NCI-H1105 treated with DMSO at 0.1 percent for 48 hours (cell line): Measurements from ENCODE around the gene ETFA.

Experiments used
- DNase-seq: peaks from one replicate; lab custom pipeline; 2025; lab: John Stamatoyannopoulos, UW

The ETFA gene

GRCh38 chr15:76172782-76173181 lies 138.5 kb downstream of the ETFA start:
- DNase-seq = no peak

DNA sequence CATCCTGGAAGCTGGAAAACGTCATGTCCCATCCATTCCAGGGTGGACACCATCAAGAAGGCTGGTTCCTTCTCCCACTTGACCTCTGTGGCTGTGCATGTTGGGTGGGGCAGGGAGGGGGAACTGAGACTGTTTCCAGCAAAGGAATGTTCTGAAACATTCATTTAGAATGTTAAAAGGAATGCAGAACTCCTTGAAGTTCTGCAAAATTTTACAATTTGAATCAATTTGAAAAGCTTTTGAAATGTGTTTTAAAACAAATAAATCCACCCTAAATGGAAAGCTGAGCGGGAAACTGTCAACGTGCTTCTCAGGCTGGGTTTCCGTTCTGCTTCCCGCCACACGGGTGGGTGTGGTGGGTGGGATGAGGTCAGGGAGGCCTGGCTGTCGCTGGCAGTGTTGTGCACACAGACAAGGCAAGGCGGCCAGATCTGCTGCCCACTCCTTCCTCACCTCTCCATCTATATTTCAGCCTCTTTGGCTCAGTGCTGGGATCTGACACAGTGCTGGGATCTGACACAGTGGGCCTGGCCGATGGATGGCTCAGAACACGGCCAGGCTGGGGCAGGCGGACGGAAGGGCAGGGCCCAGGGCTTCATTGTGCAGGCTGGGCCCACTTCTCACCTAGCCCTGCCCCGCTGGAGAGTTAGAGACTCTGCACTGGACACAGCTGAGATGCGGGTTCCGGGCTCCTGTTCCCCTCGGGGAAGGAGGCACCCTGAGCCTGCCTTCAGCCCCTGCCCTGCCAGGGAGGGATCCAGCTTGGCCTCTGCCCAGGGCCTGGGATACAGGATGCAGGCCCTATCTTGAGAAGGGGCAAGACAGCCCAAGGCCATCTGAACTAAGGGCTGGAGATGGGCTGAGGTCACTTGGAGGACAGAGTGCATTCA lies 141.1 kb downstream of the ETFA start:
- DNase-seq = no peak

- no peak for DNase-seq
Measured at GRCh38 chr15:76169018-76169417, 142.3 kb downstream of the ETFA start.

GRCh38 chr15:76168237-76168984 lies 142.9 kb downstream of the ETFA start:
- DNase-seq = no peak

DNA sequence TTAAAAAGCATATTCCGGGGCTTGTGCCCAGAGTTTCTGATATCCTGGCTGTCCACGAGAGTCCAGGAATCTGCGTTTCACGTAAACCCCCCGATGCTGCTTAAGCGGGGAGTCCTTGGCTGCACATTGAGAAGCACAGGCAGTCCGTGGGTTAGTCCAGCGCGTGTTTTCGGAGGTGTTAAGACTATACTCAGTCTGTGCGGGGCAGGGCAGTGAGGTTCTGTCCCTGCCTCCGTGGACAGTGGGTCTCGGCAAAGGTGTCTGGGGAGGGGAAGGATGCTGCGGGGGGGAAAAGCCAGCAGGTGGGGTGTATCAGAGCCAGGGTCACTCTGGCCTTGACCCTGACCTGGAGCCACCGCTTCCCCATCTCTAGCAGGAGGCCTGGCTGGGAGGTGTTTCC lies 145.3 kb downstream of the ETFA start:
- no peak for DNase-seq
